Tibial nerve (tissue), 3 donors: ENCODE measurements around the gene CST1.
"Not testable (repeated sequence)": the region's sequence is repeated elsewhere in the genome, so short reads cannot be mapped to it uniquely, and the experiment has no call there.

Experiments used
- CTCF ChIP-seq, 5 experiments: fragments of 200-600 bp in 3 of 5; fragments of 450-650 bp in 2 of 5; sonication (generic) in 3 of 5; IDR thresholded peaks; one replicate each; pipeline ENCODE4 v1.5.1; 2016 to 2019; ENCODE audit warnings: antibody characterized with exemption in 5 of 5, mild to moderate bottlenecking in 3 of 5, moderate library complexity in 2 of 5
- POLR2A ChIP-seq, 2 donors: fragments of 450-650 bp; IDR thresholded peaks; one replicate each; pipeline ENCODE4 v1.6.1; 2017; ENCODE audit warnings: antibody characterized with exemption in 2 of 2, mild to moderate bottlenecking in 2 of 2, moderate library complexity in 2 of 2

GRCh38 chr20:23778676-23779075, 27.9 kb upstream of the CST1 start:
- TF ChIP-seq POLR2A, CTCF (IDR thresholded peaks at IDR 0.05): not testable (repeated sequence)
